GM12892 (cell line): Measurements from ENCODE around the gene GOLGA3.

Experiments
- POLR2A ChIP-seq: IDR thresholded peaks from 2 replicates; pipeline ENCODE4 v1.6.1; 2011; ENCODE audit warnings: low read depth, low read length, control low read depth
- POLR2AphosphoS5 ChIP-seq: IDR thresholded peaks from 2 replicates; pipeline ENCODE4 v1.6.1; 2011; ENCODE audit warnings: low read depth, low read length, control low read depth
- TAF1 ChIP-seq: IDR thresholded peaks from 2 replicates; pipeline ENCODE4 v1.6.1; 2011; ENCODE audit warnings: low read depth, mild to moderate bottlenecking, control low read depth, low read length, borderline replicate concordance

DNA sequence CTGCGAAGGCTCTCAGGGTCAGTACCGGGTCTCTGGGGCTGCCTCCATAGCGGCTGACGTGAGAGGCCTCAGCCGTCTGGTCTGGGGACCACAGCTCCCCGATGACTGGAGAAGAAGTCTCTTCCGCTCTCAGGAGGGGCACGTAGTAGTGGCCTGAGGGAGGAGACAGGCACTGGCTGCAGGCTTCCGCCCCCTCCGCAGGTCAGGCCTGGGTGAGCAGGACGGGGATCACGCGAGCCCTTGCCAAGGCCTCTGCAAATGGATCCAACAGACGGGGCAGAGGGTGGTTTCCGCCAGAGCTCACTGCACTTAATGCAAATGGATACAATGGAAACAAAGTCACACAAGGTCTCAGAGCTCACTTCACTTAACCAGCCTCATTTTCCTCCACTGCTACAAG is 91.8 kb downstream of the GOLGA3 start:
- TF ChIP-seq POLR2AphosphoS5 = no peak
- TF ChIP-seq POLR2A = no peak
- no peak for TF ChIP-seq TAF1
